ENCODE measurements around the gene TOB1. TPM values are rescaled to one million over a fixed set of nuclear protein-coding genes. Genes with fewer than 3 reads are reported as not detected.

TOB1 gene
- total RNA-seq, 1 donor, result 18.6 TPM

- no peak for DNase-seq (ENCODE audit: low read depth)
Observed at GRCh38 chr17:50841277-50841948, 24.7 kb downstream of the TOB1 start.

GRCh38 chr17:50840311-50840851, 25.8 kb downstream of the TOB1 start:
- H3K4me3 ChIP-seq (ENCODE audit: low read depth, low read length), result no peak overlapping the region
- TF ChIP-seq CTCF (IDR thresholded peaks at IDR 0.05; ENCODE audit: insufficient read depth, low read depth, low read length), result no peak
- no peak for DNase-seq (ENCODE audit: low read depth)

More at GRCh38 chr17:50841277-50841948, 24.7 kb downstream of the TOB1 start:
- no peak overlapping the region for H3K4me3 ChIP-seq (ENCODE audit: low read depth, low read length)
- TF ChIP-seq CTCF (IDR thresholded peaks at IDR 0.05; ENCODE audit: insufficient read depth, low read depth, low read length), result no peak

- no peak for DNase-seq (ENCODE audit: low read depth)
- TF ChIP-seq CTCF (IDR thresholded peaks at IDR 0.05; ENCODE audit: insufficient read depth, low read depth, low read length), result no peak
- no peak overlapping the region for H3K4me3 ChIP-seq (ENCODE audit: low read depth, low read length)
Observed at GRCh38 chr17:50839591-50840310, 26.4 kb downstream of the TOB1 start.

GRCh38 chr17:50837980-50838954, 27.9 kb downstream of the TOB1 start:
- DNase-seq (ENCODE audit: low read depth), result no peak
- H3K4me3 ChIP-seq (ENCODE audit: low read depth, low read length), result no peak overlapping the region
- TF ChIP-seq CTCF (IDR thresholded peaks at IDR 0.05; ENCODE audit: insufficient read depth, low read depth, low read length), result no peak

- no peak for TF ChIP-seq CTCF (IDR thresholded peaks at IDR 0.05; ENCODE audit: insufficient read depth, low read depth, low read length)
- H3K4me3 ChIP-seq (ENCODE audit: low read depth, low read length), result no peak overlapping the region
- DNase-seq (ENCODE audit: low read depth), result no peak
Observed at GRCh38 chr17:50837286-50837979, 28.7 kb downstream of the TOB1 start.

- no peak for TF ChIP-seq CTCF (IDR thresholded peaks at IDR 0.05; ENCODE audit: insufficient read depth, low read depth, low read length)
Observed at GRCh38 chr17:50836826-50837225, 29.3 kb downstream of the TOB1 start.

More at GRCh38 chr17:50836826-50837225, 29.3 kb downstream of the TOB1 start:
- DNase-seq (ENCODE audit: low read depth), result no peak
- no peak overlapping the region for H3K4me3 ChIP-seq (ENCODE audit: low read depth, low read length)

Data from fibroblast of villous mesenchyme (primary cell).